GM18909 (cell line): ENCODE measurements around the gene ULK2.

ENCODE experiments used
- ATAC-seq: cut with Tn5 transposase; IDR thresholded peaks from one replicate; pipeline ENCODE4 v1.9.1; 2021; ENCODE audit warnings: mild to moderate bottlenecking; ENCODE audit not compliant: unreplicated experiment, poor library complexity

The ULK2 gene

GRCh38 chr17:19731626-19732025, 136.1 kb downstream of the ULK2 start:
- ATAC-seq = no peak

- no peak for ATAC-seq
These were observed 136.9 kb downstream of the ULK2 start for GRCh38 chr17:19730843-19731242.

GRCh38 chr17:19729900-19730299, 137.8 kb downstream of the ULK2 start:
- no peak for ATAC-seq

- ATAC-seq = no peak
These were observed 139.6 kb downstream of the ULK2 start for GRCh38 chr17:19728084-19728495.

- no peak for ATAC-seq
These were observed 140.1 kb downstream of the ULK2 start for GRCh38 chr17:19727501-19728078.

GRCh38 chr17:19726631-19727376, 140.9 kb downstream of the ULK2 start:
- no peak for ATAC-seq

GRCh38 chr17:19725486-19725885, 142.2 kb downstream of the ULK2 start:
- no peak for ATAC-seq

GRCh38 chr17:19724501-19725420, 143.0 kb downstream of the ULK2 start:
- ATAC-seq = no peak

GRCh38 chr17:19723964-19724363, 143.8 kb downstream of the ULK2 start:
- ATAC-seq = no peak
